ENCODE measurements around the gene LRP3.
"Not testable (repeated sequence)": the region's sequence is repeated elsewhere in the genome, so short reads cannot be mapped to it uniquely, and the experiment has no call there.

LRP3 gene

GRCh38 chr19:33175156-33175782 lies 18.9 kb upstream of the LRP3 start:
- H3K9me3 ChIP-seq (ENCODE audit: control insufficient read depth, low read length) = no peaks in the 10 kb centered on the region
- DNase-seq = no peak
- no peak overlapping the region for H3K27ac ChIP-seq (ENCODE audit: insufficient read depth, low read length, poor library complexity, severe bottlenecking)
- no peaks in the 10 kb centered on the region for H3K36me3 ChIP-seq (ENCODE audit: control insufficient read depth, insufficient read depth, low read length)
- no peaks in the 10 kb centered on the region for H3K27me3 ChIP-seq (replicated peaks; ENCODE audit: control insufficient read depth, insufficient read depth, low read length, poor library complexity, severe bottlenecking)
- H3K4me3 ChIP-seq (ENCODE audit: insufficient read depth, low read depth, low read length, poor library complexity, severe bottlenecking) = no peak overlapping the region
- H3K4me1 ChIP-seq (ENCODE audit: control insufficient read depth, insufficient read depth, low read length, poor library complexity, severe bottlenecking) = peaks cover 15% of the 10 kb centered on the region

DNA sequence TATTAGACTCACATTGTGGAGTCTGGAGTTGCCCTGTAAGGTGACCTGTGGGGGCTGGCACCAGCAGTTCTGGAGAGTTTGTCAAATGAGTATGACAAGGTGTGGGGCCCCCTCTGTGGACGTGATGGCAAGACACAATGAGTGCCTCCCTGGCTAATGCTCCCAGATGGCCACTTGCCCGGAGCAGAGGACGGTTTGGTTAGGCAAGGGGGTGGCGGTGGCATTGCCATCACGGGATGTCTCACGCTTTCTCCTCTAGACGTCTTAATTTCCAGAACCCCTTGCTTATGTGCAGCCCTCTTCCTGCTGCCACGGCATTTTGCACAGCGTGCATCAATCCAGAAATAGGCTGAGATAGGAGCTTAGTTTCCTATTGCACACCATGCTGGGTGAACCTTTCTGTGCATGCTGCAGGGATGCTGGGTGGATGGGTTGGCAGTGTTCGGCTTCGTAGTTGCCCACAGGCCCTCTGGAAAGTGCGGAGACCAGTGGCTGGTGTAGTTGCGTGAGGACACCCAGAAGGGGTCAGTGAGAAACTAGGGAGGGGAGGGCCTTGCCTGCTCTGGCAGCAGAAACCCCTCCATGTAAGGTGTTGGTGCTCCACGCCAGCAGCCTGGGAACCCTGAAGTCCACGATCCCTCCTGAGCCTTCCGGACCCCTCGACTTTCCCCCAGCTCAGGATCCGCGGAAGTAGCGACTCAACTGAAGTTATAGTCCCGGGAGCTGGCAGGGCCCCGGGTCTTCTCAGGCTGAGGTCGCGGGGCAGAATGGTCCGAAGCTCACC lies 18.1 kb upstream of the LRP3 start:
- Histone ChIP-seq H3K4me1 (ENCODE audit: control insufficient read depth, insufficient read depth, low read length, poor library complexity, severe bottlenecking) (peaks cover 15% of the 10 kb centered on the region), H3K4me3 (ENCODE audit: insufficient read depth, low read depth, low read length, poor library complexity, severe bottlenecking) (peak overlapping the region; percentile 91), H3K36me3 (ENCODE audit: control insufficient read depth, insufficient read depth, low read length) (no peaks in the 10 kb centered on the region), H3K27me3 (replicated peaks; ENCODE audit: control insufficient read depth, insufficient read depth, low read length, poor library complexity, severe bottlenecking) (no peaks in the 10 kb centered on the region), H3K9me3 (ENCODE audit: control insufficient read depth, low read length) (no peaks in the 10 kb centered on the region), H3K27ac (ENCODE audit: insufficient read depth, low read length, poor library complexity, severe bottlenecking) (peak overlapping the region; percentile 90)
- peak in 1 of 3 donors; percentile 14 for DNase-seq

- H3K27ac ChIP-seq (ENCODE audit: insufficient read depth, low read length, poor library complexity, severe bottlenecking) = peak overlapping the region; percentile 90
- DNase-seq = peak; percentile 92 to 96 (median 93)
- no peaks in the 10 kb centered on the region for H3K27me3 ChIP-seq (replicated peaks; ENCODE audit: control insufficient read depth, insufficient read depth, low read length, poor library complexity, severe bottlenecking)
- no peaks in the 10 kb centered on the region for H3K9me3 ChIP-seq (ENCODE audit: control insufficient read depth, low read length)
- H3K36me3 ChIP-seq (ENCODE audit: control insufficient read depth, insufficient read depth, low read length) = no peaks in the 10 kb centered on the region
- H3K4me1 ChIP-seq (ENCODE audit: control insufficient read depth, insufficient read depth, low read length, poor library complexity, severe bottlenecking) = peaks cover 15% of the 10 kb centered on the region
- H3K4me3 ChIP-seq (ENCODE audit: insufficient read depth, low read depth, low read length, poor library complexity, severe bottlenecking) = peak overlapping the region; percentile 91
These were observed 17.3 kb upstream of the LRP3 start for GRCh38 chr19:33176670-33177416.

- no peaks in the 10 kb centered on the region for H3K9me3 ChIP-seq (ENCODE audit: control insufficient read depth, low read length)
- peaks cover 15% of the 10 kb centered on the region for H3K4me1 ChIP-seq (ENCODE audit: control insufficient read depth, insufficient read depth, low read length, poor library complexity, severe bottlenecking)
- peak overlapping the region; percentile 90 for H3K27ac ChIP-seq (ENCODE audit: insufficient read depth, low read length, poor library complexity, severe bottlenecking)
- H3K36me3 ChIP-seq (ENCODE audit: control insufficient read depth, insufficient read depth, low read length) = no peaks in the 10 kb centered on the region
- DNase-seq = peak in 1 of 3 donors; percentile 72
- H3K27me3 ChIP-seq (replicated peaks; ENCODE audit: control insufficient read depth, insufficient read depth, low read length, poor library complexity, severe bottlenecking) = no peaks in the 10 kb centered on the region
- peak overlapping the region; percentile 91 for H3K4me3 ChIP-seq (ENCODE audit: insufficient read depth, low read depth, low read length, poor library complexity, severe bottlenecking)
These were observed 16.6 kb upstream of the LRP3 start for GRCh38 chr19:33177417-33177979.

DNA sequence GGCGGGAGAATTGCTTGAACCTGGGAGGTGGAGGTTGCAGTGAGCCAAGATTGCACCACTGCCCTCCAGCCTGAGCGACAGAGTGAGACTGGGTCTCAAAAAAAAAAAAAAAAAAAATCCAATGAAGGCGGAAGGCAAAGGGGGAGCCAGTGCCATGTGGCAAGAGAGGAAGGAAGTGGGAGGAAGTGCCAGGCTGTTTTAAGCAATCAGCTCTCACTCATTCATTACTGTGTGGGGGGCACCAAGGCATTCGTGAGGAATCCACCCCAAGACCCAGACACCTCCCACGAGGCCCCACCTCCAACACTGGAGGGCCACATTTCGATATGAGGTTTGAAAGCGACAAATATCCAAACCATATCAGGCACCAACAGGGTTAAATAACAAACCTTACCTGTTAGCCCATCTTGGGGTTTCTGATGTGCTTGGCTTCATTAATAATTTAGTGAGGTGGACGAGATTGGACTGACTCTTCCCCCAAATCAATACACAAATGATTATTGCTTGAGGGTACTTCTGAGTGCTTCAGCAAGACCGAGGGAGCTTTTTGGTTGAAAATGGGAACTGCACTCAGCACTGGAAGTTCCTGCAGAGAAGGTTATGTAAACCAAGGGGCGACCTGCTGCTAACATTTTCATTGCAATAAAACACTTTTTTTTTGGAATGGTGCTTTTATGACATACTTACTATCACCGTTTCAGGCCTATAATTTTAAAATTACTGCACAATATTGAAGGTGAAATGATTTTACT lies 7.5 kb upstream of the LRP3 start:
- Histone ChIP-seq H3K27ac (ENCODE audit: insufficient read depth, low read length, poor library complexity, severe bottlenecking) (no peak overlapping the region), H3K4me1 (ENCODE audit: control insufficient read depth, insufficient read depth, low read length, poor library complexity, severe bottlenecking) (no peaks in the 10 kb centered on the region), H3K36me3 (ENCODE audit: control insufficient read depth, insufficient read depth, low read length) (no peaks in the 10 kb centered on the region), H3K4me3 (ENCODE audit: insufficient read depth, low read depth, low read length, poor library complexity, severe bottlenecking) (no peak overlapping the region), H3K27me3 (replicated peaks; ENCODE audit: control insufficient read depth, insufficient read depth, low read length, poor library complexity, severe bottlenecking) (no peaks in the 10 kb centered on the region), H3K9me3 (ENCODE audit: control insufficient read depth, low read length) (no peaks in the 10 kb centered on the region)
- no peak for DNase-seq

GRCh38 chr19:33187183-33187540 lies 7.0 kb upstream of the LRP3 start:
- Histone ChIP-seq H3K9me3 (ENCODE audit: control insufficient read depth, low read length) (no peaks in the 10 kb centered on the region), H3K27ac (ENCODE audit: insufficient read depth, low read length, poor library complexity, severe bottlenecking) (no peak overlapping the region), H3K27me3 (replicated peaks; ENCODE audit: control insufficient read depth, insufficient read depth, low read length, poor library complexity, severe bottlenecking) (no peaks in the 10 kb centered on the region), H3K4me3 (ENCODE audit: insufficient read depth, low read depth, low read length, poor library complexity, severe bottlenecking) (no peak overlapping the region), H3K36me3 (ENCODE audit: control insufficient read depth, insufficient read depth, low read length) (no peaks in the 10 kb centered on the region), H3K4me1 (ENCODE audit: control insufficient read depth, insufficient read depth, low read length, poor library complexity, severe bottlenecking) (no peaks in the 10 kb centered on the region)
- no peak for DNase-seq

GRCh38 chr19:33189453-33189852 lies 4.7 kb upstream of the LRP3 start:
- Histone ChIP-seq H3K4me1 (ENCODE audit: control insufficient read depth, insufficient read depth, low read length, poor library complexity, severe bottlenecking) (no peaks in the 10 kb centered on the region), H3K27ac (ENCODE audit: insufficient read depth, low read length, poor library complexity, severe bottlenecking) (no peak overlapping the region), H3K4me3 (ENCODE audit: insufficient read depth, low read depth, low read length, poor library complexity, severe bottlenecking) (no peak overlapping the region), H3K36me3 (ENCODE audit: control insufficient read depth, insufficient read depth, low read length) (no peaks in the 10 kb centered on the region), H3K9me3 (ENCODE audit: control insufficient read depth, low read length) (no peaks in the 10 kb centered on the region), H3K27me3 (replicated peaks; ENCODE audit: control insufficient read depth, insufficient read depth, low read length, poor library complexity, severe bottlenecking) (peaks cover 8% of the 10 kb centered on the region)
- no peak for DNase-seq

GRCh38 chr19:33191092-33191491 lies 3.0 kb upstream of the LRP3 start:
- H3K4me1 ChIP-seq (ENCODE audit: control insufficient read depth, insufficient read depth, low read length, poor library complexity, severe bottlenecking); H3K27ac ChIP-seq (ENCODE audit: insufficient read depth, low read length, poor library complexity, severe bottlenecking); H3K4me3 ChIP-seq (ENCODE audit: insufficient read depth, low read depth, low read length, poor library complexity, severe bottlenecking); H3K9me3 ChIP-seq (ENCODE audit: control insufficient read depth, low read length); DNase-seq; H3K36me3 ChIP-seq (ENCODE audit: control insufficient read depth, insufficient read depth, low read length): not testable (repeated sequence)
- H3K27me3 ChIP-seq (replicated peaks; ENCODE audit: control insufficient read depth, insufficient read depth, low read length, poor library complexity, severe bottlenecking) = peaks cover 22% of the 10 kb centered on the region

DNA sequence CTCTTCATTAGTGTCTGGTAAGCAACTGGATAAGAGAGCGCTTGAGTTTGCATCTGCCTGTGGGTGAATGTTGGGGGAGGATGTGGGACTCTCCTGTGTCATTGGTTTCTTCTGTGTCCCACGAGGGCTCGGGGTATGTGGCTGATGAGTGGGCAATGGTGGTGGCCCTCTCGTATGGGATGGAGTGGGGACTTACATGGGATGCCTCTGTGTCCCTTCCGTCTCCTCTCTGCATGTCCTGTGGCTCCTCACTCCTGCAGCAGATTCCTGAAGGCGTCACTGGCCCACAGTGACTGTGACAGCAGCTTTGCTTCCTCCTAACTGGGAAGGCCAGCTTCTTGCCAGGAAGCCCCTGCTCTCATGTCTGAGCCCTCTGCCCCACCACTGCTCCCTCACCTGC lies 2.6 kb upstream of the LRP3 start:
- Histone ChIP-seq H3K4me1 (ENCODE audit: control insufficient read depth, insufficient read depth, low read length, poor library complexity, severe bottlenecking) (peaks cover 3% of the 10 kb centered on the region), H3K9me3 (ENCODE audit: control insufficient read depth, low read length) (no peaks in the 10 kb centered on the region), H3K4me3 (ENCODE audit: insufficient read depth, low read depth, low read length, poor library complexity, severe bottlenecking) (no peak overlapping the region), H3K36me3 (ENCODE audit: control insufficient read depth, insufficient read depth, low read length) (no peaks in the 10 kb centered on the region), H3K27ac (ENCODE audit: insufficient read depth, low read length, poor library complexity, severe bottlenecking) (no peak overlapping the region), H3K27me3 (replicated peaks; ENCODE audit: control insufficient read depth, insufficient read depth, low read length, poor library complexity, severe bottlenecking) (peaks cover 24% of the 10 kb centered on the region)
- DNase-seq = no peak

Data from effector memory CD4-positive, alpha-beta T cell (primary cell).